NCI-H1105 treated with DMSO at 0.1 percent for 48 hours (cell line): ENCODE data around the gene MAT1A.

Source experiments
- DNase-seq: peaks from one replicate; lab custom pipeline; 2025; lab: John Stamatoyannopoulos, UW

The MAT1A gene

DNA sequence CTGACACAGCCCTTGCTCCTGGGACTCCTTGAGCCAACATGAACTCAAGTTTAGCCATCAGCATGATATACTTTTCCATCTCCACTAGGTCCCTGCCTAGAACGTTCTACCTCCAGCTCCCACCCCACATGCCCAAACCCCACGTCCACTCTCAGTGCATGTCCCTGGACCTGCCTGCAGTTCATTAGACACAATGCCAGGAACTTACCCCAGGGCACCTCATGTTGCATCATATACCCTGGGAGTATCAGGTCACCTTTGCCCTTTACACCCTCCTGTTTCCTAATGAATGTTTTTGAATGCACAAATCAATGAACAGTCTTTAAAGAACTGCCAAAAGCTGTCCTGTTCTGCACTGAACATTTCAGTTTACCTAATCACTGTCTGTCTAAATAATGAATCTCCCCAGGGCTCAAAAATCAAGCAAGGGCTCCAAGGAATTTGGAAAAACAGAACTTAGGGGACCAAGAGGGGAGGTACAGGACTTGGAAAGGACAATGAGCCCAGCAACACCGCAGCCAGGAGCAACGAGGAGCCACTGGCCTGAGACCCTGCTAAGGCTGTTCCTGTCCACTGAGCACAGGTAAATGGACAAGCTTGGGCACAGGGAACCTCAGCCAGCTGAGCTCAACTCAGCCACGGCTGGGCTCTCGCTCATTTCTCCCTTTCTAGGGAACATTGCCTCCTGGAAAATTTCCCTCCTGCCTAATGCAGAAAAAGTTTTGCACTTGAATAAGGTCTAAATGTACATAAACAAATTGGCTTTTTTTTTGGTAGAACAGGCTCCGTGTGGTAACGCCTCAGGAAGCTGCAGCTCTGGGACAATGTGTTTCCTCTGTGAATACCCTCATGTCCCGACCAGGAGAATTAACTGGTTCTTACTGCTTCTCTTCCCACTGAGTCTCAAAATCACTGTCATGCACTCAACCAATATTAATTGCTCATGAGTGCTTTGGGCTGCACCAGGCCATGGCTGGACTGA is 7.4 kb downstream of the MAT1A start:
- DNase-seq, result no peak

DNA sequence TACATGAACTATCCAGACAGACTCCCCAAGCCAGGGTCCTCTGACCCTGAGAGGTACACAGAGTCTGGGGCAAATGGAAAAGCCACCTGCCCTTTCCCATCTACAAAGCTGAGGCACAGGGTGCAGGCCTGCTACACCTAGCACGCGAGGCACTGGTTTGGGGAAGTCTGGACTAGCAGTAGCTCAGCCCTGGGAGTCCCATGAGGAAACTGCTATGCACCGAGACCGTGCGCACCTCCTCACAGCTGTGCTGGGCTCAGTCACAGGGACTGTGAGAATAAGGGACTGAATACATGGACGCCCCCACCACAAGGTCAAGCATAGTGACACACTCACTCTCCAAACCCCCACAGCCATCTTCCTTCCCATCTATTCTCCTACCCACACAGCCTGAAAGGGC is 8.2 kb downstream of the MAT1A start:
- DNase-seq, result no peak

DNA sequence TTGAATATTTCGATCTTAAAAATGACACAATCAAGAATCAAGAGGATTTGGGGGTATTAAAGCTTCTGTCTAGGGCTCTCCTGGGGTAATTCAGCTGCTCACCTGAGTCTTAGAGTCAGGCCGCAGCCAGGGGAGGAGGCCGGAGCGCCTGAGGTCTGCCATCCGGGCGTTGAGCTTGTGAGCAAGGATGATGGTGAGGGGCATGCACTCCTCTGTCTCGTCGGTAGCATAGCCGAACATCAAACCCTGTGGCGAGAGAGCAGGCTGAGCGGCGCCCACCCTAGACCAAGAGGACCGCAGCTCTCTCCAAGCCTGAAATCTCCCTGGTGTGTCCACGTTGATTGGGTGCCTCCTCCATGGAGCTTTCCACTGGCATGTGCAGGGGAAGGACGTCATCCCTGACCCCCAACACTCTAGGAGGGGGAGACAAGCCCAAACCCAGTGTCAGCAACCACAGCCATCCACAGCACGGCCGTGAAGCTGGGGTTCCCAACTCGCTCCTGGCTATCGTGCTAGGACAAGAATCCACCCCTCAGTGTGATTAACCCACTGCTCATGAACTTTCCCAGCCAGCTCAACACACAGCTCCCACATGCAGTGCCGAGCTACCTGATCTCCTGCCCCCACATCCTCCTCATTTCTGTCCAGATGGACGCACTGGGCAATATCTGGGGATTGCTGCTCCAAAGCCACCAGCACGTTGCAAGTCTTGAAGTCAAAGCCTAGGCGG is 9.2 kb downstream of the MAT1A start:
- DNase-seq, result no peak

DNA sequence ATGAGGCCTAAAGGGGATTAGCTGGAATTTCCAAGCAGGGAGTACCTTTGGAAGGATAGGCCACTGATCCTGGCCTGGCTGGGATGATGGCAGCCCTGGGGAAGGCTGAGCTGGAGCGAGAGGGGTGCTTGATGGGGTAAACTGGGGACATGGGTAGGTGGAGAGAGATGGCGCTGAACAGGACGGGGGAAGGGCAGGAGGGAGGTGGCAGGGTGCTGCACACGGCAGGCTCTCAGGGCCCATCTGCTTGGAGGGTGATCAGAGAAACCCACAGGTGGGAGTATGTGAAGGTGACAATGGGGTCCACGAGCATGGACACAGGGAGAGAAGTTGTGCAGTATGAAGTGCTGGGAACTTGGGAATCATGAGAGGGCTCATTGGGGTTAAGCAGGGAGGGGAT is 10.3 kb downstream of the MAT1A start:
- no peak for DNase-seq

DNA sequence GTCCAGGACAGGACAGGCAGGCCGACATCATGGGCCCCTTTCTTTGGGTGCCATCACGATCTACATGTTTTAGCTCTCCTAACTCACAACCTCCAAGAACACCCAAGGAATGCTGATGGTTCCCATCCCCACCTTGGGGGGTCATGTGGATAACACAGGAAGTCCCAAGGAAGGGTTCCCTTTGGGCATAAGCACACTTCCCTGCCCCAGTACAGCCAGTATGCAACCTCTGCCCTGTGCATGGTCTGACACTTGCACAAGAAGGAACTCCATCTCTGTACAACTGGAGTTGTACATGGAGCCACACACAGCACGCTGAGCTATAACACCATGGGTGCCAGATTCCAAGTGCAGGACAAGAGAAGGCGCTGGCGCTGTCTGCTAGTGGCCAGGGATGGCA is 11.0 kb downstream of the MAT1A start:
- no peak for DNase-seq

DNA sequence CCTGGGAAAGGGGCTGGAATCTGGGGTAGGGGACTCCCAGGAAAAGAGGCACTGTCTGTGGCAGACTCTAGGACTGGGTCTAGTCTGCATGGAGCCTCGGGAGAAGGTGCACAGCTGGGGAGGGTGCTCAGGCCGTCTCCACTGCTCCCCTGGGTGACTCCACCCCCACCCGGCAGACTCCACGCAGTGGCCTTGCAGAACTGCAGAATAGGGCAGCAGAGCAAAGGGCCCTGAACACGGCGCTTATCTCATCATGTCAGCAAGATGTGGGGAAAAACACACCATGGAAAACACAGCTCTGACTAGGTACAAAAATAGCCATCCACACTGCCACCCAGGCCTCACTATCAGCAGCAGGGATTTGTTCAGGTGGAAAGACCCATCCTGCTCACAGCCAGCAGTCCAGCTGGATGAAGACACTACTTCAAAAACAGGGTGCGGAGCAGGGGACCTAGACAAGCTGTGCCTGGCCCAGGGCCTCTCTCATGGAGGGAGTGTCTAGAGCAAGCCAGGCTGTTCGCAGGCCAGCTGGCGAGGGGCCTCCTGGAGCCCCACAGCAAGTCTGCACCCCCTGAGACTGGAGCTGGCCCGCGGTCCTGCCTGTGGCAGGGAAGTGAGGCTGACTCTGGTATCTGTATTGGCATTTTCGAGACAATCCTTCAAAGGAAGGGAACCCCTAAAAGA is 11.7 kb downstream of the MAT1A start:
- DNase-seq, result no peak

DNA sequence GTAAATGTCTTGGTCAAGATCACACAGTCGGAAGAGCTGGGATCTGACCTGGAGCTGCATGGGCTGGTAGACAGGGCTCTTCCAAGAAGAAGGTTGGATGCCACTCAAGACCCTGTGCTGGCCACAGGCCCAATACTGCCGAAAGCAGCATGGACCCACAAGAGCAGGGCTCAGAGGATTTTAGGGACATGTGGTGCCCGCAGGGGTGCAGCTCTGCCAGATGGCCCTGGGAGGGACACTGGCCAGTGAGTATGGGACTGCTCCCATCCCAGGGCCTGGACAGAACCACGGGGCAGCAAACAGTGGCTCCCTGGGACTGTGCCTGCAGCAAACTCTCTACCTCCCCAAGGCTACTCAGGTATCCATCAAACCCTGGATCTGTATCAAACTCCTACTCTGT is 12.4 kb downstream of the MAT1A start:
- no peak for DNase-seq

DNA sequence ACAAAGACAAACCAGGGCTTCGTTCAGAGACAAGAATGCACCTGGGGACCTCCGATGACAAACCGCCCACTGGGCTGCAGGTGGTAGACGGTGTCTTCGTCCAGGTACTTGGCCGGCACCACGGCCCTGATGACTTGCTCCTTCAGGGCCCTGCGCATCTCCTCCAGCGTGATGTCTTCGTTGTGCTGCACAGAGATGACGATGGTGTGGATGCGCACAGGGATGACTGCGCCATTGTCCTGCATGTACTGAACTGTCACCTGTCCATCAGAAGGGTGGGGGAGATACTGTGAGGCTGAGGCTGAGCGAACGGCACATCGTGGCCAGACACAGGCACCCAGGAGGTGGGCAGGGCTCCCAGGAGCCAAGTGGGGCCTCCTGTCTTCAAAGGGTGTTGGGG is 13.1 kb downstream of the MAT1A start:
- DNase-seq, result no peak

DNA sequence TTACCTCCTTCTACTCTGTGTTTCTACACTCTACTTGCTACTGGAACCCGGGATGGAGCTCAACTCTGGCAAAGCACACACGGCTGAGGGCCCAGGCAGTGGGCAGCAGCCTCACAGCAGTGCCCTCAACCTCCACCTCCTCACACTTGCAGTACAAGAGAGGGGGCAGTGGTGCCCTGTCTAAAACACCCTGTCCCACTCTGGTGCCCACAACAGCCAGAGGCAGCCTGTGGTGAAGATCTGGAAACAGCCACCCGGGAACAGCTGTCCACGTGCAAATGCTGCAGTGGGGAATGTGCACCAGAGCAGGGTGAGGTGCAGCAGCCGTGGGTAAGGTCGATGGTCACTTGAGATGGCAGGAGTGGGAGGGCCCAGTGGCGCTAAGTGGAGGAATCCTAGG is 13.7 kb downstream of the MAT1A start:
- DNase-seq, result no peak

DNA sequence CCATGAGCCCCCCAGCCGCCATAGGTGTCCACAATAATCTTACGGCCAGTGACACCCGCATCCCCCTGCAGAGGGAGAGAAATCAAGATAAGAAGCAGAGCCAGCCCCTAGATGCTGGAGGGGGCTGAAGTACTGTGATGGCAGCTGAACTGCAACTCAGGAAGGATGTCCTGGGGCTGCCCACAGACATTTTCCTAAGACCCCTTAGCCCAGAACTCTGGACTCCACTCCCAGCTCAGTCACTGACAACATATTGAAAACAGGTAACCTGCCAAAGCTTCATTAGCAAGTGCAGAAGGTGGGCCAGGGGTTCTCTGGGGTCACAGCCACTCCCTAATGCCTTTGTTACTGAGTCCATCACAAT is 14.3 kb downstream of the MAT1A start:
- DNase-seq, result no peak

DNA sequence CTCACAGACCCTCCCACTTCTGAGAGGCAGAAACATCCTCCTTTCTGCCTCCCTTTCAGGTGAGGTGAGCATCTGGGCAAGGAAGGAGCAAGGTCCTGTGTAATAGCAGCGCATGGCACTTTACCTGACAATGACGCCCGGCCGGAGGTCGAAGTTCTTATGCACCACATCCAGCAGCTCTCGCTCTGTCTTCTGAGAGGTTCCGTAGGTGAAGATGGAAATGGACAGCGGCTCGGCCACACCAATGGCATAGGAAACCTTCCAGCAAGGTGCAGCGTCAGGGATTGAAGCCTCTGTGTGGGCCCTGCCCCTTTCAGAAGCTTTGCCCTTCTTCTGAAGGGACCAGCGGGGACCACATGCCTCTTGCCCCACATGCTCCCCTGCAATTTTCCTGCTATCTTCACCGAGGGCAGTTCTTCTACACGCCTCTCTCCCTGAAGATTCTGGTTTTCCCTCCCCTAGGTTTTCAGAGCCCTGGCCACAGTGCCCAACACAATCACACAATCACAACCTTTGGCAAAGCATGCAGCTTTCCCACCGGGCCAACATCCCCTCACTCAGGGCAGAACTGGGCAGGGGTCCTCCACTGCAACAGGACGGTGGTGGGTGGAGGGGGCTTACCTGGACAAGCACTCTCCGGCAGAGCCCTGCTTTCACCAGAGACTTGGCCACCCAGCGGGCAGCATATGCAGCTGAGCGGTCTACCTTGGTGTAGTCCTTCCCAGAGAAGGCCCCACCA is 14.9 kb downstream of the MAT1A start:
- DNase-seq, result no peak

DNA sequence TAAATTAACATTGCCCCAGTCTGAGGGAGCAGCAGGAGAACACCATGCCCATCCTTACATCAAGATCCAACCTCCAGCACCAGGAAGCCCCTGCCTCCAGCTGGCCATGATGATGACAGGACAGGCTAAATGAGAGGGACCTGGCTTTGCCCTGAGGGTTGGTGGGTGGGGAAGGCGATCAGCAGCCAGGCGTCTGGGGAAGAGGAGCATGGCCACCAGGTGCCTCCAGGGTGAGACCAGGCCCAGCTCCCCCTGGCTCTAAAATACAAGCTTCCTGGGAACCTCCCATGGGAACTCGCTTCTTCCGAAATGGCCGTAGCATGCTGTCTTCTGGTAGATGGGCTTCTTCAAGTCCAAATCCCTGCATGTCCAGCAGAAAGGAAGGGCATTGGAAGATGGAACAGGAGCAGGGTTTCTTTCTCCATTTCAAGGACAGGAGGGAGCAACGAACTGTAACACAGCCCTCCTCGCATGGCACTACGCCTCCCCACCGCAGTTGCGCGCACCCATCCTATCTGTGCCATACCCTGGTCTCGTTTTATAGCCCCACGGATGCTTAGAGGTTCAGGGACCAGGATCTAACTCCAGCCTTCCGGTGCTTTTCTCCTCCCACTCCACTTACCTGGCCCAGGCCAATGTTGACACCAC is 15.8 kb downstream of the MAT1A start:
- DNase-seq, result no peak

DNA sequence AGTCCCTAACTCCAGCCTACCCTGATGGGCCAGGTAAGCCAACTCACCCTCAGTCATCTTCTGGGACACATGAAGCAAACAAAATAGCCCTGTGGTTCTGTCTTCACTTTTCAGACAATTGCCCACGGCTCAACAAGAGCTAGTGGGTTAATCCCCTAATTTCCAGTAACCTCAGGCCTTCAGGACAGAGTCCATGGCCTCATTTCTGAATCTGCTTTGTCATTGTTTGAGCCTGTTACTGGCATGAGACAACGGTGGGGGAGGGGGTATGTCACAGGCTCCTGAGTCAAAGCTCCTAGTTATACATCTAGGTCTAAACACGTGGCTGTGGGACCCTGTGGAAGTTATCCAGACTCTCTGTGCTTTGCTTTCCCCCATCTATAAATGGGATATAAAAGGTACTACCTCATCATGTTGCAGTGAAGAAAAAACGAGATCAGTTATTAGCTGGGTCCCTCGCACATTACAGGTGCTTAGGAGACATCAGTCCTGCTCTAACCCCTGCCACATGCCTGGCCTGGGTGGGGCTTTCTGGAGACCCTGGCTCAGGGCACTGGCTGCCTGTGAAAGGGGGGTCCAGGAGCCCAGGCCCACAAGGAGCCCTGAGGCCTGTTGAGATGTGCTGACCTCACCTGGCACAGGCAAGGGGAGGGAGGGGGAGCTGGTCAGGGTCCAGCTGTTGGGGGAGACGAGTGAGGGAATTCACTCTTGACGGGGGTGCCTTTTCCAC is 16.5 kb downstream of the MAT1A start:
- no peak for DNase-seq

DNA sequence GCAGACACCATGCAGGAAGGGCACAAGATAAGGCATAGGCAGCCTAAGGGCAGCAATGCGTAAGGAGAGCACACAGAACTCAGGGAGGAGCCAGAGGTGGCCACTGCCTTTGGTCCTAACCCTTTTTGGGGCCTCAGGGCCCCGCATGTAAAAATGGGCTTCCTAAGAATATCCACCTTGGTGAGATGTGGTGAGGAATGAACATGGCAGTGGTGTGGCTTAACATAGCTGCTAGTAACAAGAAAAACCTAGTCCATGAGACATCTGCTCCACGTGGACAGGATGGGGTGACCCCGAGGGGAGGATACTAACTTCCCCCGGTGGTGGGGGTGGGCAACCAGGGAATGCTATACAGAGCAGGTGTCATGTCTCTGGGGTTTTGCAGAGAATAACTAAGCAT is 18.0 kb downstream of the MAT1A start:
- no peak for DNase-seq

DNA sequence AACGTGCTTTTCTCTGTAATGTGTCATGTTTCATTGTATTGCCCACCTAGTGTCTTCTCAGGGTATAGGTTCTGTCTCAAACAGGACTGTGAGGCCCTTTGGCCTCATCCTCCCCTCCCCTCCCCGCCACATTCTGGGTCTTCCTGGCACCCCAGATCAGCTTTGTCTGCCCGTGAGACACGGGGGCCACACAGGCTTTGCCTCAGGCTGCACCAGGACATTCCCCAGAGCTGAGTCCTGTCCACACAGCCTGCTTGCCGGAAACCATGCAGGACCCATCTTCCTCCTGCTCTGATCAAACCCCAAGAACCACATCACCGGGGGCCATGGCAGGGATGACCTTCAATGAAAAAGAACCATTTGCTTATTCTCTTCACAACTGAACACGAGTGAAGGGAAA is 18.6 kb downstream of the MAT1A start:
- no peak for DNase-seq

DNA sequence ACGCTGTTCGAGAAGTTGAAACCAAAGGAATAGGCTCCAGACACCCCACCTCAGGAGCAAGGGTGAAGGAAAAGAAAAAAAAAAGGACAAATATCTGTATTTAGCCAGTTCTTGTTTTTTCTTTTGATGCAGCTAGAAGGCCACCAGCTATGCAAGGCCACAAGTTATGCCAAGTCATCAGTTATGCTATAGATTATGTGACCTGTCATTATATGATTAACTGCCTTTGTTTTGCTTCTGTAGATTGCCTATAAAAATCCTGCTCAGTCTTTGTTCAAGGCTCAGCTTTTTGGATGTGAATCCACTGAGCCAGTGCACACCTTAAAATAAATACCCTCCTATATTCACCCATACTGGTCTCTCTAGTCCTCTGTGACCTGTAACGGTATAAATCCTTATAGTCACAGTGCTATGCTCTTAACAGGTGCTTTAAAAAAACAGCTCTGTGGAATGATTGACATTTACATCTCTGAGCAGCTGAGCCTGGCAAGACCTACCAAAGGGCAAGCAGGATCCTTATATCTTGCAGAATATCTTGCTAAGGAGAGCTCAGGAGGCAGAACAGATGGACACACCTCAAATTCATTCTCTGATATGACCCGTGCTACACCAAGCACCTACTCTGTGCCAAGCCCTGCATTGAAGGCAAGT is 20.4 kb downstream of the MAT1A start:
- DNase-seq, result no peak

DNA sequence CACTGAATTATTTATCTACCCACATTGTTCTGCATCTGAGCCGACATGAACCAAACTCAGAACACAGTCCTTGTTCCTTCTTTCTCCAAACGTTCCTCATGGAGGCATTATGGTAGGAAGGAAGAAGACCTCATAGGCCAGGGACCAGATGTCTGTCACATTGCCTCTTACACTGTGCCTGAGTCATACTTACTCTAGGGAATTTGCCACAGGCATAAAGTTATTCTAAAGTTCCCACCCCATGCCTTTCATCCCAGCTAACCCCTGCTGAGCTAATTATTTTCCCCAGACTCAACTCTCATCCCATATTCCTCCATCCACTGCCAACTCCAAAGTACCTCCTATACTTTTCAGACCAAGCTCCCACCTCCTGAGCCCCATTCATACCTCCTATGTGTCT is 21.2 kb downstream of the MAT1A start:
- no peak for DNase-seq

DNA sequence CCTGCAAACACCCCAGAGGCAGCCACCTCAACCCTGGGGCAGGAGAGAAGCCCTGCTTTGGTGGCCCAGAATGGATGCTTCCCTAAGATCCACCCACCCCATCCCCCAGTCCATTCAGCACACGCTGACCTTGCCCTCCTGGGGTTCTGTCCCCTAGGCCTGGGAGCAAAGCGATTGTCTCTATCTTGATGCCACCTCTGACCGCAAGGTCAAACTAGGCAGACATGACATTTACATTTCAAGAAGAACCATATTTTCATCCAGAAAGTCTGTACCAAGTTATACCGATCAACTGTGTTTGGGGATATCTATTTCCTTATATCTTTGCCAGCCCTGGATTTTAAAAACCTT is 23.0 kb downstream of the MAT1A start:
- DNase-seq, result no peak

DNA sequence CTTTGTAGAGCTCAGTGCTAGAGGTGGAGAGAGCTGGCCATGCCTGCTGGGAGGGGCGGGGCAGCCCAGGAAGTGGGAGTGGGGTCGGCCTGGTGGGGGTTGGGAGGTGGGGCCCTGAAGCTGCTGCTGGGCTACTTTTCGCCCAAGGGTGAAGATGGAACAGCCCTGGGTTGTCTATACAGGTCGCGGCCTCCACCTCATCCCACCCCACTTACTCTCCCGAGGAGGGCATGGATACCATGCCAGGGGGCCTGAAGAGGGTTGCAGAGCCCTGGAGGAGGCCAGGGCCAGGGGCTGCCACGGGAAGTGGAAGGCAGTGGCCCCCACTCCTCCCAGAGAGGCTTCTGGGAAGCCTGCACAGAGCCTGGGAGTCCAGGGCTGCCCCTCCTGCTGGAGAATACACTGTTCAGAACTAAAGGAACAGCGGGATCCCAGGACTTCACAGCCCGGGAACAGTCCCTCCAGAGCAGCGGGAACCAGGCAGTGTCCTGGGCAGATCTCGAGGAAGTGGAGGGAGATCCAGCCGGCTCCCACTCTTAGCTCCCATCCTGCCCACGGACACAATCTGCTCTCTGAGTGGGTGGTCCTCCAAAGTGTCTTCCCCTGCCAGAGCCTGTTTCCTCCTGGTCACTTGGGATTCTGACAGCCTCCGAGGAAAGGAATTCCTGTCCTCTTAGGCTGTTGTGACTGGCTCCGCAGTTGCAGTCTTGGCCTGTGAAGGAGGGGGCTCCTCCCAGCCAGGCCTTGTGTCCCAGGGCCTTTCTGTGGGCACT is 23.5 kb downstream of the MAT1A start:
- DNase-seq, result no peak
